Right ventricle myocardium inferior (tissue), 1 donor: ENCODE data around the gene EML6. TPM values are rescaled to one million over a fixed set of nuclear protein-coding genes. Genes with fewer than 3 reads are reported as not detected.

ENCODE experiments used
- ATAC-seq: fragments of 200-7000 bp; cut with Tn5 transposase; one replicate; pipeline ENCODE4 v1.9.1; 2020; ENCODE audit warnings: mild to moderate bottlenecking, moderate library complexity
- DNase-seq: peaks from one replicate; pipeline ENCODE4 v3.0.0; 2021; ENCODE audit errors: missing footprints
- intact Hi-C: fragments of 100-400 bp; cut with DNase I; formaldehyde crosslinking; loops from one replicate; pipeline ENCODE4 v1.11.0; 2022
- total RNA-seq: library from RNA; stranded (reverse); fragmentation: NEBNext Ultra II Directional; extraction: Animal tissue kit (Norgen Biotek cat#: 25700); gene quantifications from one replicate; pipeline ENCODE4 v1.2.1, GENCODE V29; 2021
- donor health status: DM: no; HTN: yes; CAD: no; lungs with severe emphysema.

The EML6 gene
- total RNA-seq, 1 donor from 2014 or later = 0.16 TPM

DNA sequence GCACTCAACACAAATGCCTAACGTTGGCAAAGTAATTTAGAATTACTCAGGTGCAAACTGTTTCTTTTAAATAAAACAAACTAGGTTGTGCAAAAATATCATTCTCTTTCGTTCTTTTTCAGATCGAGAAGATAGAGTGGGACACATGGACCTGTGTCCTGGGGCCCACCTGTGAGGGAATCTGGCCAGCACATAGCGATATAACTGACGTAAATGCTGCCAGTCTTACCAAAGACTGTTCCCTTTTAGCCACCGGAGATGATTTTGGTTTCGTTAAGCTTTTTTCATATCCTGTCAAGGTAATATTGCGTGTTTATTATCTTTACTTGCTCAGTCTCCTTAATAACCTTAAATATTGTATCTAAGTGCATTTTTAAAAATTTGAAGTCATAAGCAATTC, 193.2 kb downstream of the EML6 start:
- DNase-seq (no peak), ATAC-seq (no peak)
- intact Hi-C loops = no loop called here

DNA sequence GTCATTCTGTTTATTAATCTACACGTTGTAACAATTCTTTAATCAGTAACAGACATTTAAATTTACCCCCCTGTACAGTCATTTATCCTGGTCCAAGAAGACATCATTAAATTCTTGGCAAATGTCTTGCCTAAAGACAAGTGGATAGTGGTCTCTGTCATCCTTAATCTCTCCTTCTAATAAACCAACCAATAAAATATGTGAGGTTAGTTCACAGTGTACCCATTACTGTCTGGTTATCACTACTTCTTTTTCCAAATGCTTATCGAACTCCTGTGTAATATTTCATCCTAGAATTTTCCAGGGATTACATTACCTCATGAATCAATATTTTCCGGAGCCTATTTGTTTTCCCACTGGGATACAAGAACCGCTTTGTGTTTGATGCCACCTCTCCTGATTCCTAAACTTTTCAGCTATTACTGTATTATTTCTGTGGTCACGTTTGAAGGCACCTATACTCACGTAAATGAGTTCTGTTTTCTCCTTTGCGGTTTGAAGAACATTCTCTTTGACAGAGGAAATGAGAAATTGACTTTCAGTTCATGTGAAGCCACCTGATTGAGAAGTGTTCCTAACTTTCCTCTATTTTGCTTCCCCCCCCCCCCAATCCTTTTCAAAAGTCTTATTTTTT, 195.3 kb downstream of the EML6 start:
- intact Hi-C loops = no loop called here

DNA sequence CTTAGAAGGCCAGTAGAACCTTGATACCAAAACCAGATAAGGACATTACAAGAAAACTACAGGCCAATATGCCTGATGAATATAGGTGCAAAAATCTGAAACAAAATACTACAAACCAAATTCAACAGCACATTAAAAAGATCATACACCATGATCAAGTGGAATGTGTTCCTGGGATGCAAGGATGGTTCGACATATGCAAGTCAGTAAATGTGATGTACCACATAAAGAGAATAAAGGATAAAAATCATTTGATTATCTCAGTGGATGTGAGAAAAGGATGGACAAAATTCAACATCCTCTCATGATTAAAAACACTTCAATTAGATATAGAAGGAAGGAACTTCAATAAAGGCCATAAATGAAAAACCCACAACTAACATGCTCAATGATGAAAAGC, 197.2 kb downstream of the EML6 start:
- DNase-seq (no peak), ATAC-seq (no peak)
- intact Hi-C loops = no loop called here

More for the DNA sequence above, 195.3 kb downstream of the EML6 start:
- no peak for ATAC-seq
- DNase-seq = no peak

DNA sequence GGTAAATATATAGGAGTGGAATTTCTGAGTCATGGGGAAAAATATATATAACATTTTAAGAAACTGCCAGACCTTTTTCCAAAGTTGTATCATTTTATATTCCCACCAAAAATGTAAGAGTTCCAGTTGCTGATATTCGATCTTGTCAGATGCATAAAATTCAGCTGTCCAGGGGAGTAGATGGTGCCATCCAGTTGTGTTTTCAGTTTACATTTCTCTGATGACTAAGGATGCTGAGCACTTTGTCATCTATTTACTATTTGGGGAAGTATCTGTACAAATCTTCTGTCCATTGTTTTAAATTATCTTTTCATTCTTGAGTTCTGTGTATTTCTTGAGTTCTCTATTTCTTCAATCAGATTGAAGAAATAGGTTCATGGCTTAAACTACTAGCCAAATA, 200.7 kb downstream of the EML6 start:
- DNase-seq = no peak
- ATAC-seq = no peak
- intact Hi-C loops = no loop called here

DNA sequence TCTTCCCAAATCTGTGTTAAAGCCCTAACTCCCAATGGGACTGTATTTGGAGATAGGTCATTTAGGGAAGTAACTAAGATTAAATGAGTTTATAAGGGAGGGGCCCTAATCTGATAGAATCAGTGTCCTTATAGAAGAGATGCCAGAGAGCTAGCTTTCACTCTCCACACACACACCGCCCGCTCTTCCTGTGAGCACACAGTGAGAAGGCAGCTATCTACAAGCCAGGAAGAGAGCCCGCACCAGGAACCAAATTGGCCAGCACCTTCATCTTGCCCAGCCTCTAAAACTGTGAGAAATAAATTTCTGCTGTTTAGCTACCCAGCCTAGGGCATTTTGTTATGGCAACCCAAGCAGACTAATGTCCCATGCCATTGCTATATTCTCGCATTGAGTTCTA, 201.6 kb downstream of the EML6 start:
- intact Hi-C loops = no loop called here
- ATAC-seq (no peak), DNase-seq (no peak)

DNA sequence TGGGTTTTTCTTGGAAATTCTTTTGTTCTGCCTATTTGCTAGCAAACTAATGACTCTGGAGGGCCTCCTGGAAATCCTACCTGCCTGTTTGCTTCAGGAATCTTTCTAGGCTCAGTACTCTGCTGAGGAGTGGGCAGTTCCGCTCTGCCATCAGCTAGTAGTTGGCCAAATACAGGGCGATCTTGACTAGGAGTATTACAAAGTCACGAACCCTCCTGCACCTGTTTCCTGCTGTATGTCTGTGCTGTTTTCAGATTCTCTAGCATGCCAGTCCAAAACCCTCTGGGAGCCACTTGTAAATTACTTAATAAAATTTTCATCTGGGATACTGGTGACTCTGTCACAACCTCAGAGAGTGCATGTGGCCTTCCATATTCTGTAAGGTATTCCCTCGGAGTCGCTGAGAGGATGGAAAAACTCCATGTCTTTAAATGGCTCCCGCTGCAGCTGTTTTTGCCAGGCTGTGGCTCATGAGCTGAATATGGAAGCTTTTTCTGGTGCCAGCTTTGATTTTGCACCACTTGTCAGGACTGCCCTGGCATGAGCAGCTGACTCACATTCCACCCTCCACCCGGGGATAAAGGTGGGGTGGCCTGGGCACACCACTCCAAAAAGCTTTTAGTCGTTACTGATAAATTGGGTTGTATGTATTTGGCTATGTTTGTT, 203.8 kb downstream of the EML6 start:
- DNase-seq (no peak), ATAC-seq (no peak)
- intact Hi-C loops = no loop called here

DNA sequence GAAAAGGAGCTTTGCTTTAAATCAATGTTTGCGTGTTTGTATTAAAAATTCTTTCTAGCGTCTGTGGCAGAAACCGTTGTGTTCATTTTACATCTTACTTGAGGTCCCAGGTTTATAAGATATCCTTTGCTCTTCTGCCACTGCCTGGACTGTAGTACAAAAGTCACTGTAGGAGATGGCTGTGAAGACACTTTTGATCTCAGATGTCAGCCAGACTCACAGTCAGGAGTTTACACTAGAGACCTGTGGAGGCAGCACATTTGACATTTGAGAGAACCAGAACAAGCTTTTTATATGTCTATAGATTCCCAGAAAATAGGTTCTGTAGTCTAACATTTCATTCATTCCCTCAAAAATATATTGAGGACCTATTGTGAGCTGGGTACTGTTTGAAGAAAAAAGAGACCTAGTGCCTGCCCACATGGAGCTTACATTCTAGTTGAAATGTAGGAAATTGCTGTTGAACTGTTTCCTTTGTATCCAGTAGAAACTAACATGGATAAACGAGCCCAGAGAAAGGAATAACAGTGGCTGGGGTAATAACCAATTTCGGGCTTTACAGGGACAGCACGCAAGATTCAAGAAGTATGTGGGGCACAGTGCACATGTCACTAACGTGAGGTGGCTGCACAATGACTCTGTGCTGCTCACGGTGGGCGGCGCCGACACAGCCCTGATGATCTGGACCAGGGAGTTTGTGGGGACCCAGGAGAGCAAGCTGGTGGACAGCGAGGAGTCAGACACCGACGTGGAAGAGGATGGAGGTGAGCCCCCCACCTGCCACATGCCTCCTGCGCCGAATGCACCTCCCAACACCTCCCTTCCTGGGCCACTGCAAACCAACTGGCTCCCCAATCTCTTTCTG, 204.5 kb downstream of the EML6 start:
- ATAC-seq = no peak
- no peak for DNase-seq
- intact Hi-C loops = no loop called here

DNA sequence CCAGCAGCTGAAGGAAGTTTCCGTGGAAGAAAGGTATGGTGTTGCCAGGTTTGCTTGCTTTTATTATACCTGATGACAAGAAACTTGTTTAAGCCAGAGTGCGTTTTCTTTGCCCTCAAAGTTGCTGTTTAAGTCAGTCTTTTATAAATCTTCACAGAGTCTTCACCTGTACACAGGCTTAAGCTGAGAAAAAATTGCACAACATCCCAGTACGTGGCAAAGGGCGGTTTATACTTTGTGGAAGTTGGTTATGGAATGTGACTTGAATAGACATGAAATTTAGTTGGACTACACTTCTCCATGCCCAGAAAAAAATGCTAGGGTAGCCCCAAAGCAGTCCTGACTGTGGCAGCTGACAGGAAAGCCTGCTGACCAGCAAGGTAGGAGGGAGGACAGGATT, 205.3 kb downstream of the EML6 start:
- intact Hi-C loops = no loop called here
- no peak for ATAC-seq
- DNase-seq = no peak

DNA sequence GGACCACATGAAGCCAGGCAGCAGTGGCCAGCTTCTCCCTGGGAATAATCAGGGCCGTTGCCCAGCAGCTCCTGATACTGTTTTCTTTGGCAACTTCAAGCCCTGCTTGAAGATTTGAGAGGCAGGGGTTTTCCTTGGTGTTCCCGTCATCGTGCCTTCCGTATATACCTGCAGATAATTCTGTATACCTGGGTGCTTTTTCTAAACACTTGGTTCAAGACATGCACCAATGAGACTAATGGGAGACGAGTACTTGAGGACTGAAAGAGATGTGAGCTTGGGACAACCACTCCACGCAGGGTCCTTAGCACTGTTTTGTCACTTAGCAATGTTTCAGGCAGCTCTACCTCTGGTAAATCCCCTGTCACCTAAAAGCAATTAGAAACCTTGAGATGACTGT, 208.0 kb downstream of the EML6 start:
- intact Hi-C loops = no loop called here
- ATAC-seq (no peak), DNase-seq (no peak)

DNA sequence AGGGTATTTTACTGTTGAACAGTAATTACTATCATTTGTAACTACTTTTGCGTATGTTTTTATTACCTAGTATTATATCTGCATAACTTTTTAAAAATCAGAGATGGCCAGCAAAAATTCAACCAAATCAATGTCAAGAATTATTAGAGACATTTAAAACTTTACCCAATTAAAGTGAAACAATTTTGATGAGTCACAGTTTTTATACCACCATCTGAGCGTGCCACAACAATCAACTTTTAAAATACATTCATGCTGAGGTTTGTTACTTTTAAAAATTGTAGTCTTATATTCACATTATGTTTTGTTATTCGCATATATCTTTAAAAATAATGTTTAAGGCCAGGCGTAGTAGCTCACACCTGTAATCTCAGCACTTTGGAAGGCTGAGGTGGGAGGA, 211.9 kb downstream of the EML6 start:
- ATAC-seq = no peak
- intact Hi-C loops = no loop called here
- DNase-seq = no peak

DNA sequence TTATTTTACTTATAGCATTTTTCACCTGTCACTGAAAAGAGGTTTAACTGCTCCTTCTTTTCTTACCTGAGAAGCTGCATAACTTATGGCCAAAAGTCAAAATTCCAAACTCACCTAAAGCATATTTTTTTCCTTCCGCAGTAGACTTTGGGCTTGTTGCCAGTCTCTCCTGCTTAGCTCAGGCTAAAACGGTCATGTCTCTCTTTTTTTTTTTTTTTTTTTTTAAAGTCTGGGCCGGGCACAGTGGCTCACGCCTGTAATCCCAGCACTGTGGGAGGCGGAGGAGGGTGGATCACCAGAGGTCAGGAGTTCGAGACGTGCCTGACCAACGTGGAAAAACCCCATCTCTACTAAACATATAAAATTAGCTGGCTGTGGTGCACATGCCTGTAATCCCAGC, 213.3 kb downstream of the EML6 start:
- no peak for DNase-seq
- no peak for ATAC-seq
- intact Hi-C loops = no loop called here

DNA sequence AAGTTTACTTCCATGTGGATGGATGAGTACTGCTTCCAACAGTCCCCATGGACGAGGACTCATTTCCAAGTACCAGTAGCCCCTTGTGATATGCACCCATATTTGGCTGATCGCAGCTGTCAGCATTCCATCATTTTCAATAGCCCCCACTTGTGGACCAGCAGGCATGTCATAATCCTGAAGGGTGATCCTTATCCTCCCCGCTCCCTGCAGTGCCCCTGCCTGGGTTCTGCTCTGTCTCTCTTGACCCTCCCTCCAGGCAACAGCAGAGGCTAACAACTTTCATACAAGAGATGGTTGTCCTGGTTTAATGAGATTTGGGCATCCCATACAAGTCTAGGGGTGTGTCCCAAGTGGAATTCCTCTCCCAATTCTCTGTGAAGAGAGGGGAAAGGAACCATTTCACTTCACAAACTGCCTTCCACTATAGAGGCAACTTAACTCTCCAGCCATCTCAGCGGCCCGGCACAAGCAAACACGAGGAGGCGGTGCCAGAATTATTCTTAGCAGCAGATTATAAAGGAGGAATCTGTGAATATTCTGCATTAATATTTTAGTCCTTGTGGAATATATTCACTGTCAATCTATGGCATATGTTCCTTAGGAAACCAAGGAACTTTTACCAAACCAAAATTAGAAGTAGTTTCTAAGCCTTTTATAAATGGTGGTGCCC, 216.1 kb downstream of the EML6 start:
- no peak for ATAC-seq
- no peak for DNase-seq
- intact Hi-C loops = no loop called here

DNA sequence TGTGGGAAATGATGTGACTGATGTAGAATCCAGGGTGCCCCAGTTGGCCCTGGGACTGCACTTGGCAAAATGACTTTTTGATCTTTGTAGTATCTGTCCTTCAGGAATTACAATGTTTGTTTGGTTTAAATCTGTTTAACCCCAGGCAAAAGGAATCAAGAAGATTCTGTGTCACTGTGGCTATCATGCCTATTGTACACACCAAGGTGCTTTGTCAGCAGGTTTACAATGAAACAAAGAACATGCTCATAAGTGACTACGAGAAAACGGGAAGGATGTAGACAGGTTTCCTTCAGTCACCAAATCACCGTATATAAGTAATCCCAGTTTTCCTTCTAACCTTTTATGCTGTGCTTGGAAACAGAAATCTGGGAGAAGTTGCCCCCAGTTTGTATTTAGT, 217.3 kb downstream of the EML6 start:
- intact Hi-C loops = no loop called here
- no peak for DNase-seq
- ATAC-seq = no peak

DNA sequence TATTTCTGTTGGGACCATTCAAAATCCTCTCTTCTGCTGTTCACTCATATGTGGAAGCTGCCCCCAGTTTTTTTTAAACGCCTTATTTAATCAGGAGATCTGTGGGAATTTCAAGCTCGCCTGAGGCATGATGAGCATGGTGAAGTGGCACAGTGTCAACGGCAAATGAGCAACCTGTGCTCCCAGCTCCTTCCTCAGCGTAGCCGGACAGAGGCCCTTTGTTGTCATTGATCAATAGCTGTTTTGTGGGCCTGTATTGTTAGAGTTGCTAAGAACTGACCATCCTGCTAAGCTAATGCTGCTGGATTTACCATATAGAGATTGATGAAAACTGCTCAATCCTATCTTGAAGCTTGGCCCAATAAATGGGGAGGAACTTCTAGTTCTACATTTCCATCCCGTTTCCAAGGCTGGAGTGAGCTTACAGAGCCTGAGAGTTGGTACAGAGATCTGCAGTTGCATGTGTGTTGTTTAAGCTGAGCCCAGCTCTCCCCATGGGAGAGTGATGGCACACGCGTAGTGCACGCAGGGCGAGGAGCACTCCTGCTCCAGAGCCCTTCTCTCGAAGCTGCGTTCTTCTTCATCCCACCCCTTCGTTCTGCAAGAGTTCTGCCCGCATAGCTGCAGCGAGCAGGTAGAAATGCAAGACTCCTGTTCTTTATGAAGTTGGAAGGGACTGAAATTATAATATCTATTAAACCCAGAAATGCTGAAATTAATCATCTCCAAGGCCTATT, 218.0 kb downstream of the EML6 start:
- intact Hi-C loops = no loop called here
- no peak for ATAC-seq

DNA sequence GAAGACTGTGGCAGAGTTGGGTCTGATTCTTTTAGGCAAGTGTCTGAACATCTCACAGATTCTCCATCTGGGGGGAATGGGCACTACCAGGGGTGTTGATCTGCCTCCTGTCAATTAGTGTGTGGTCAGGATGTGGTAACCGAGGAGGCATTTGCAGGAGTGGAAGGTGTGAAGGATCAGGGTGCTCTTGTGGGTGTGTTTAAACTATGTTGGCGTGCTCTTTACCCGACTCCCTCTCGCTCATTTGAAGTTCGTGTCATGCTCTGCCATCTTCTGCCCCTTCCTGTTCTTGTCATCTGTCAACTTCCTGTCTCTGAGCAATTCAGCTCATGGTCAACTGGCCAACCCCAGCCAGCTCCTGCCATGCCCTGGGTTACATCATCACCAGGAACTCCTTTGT, 218.9 kb downstream of the EML6 start:
- no peak for ATAC-seq
- no peak for DNase-seq
- intact Hi-C loops = no loop called here

More for the DNA sequence above, 218.0 kb downstream of the EML6 start:
- DNase-seq = no peak

DNA sequence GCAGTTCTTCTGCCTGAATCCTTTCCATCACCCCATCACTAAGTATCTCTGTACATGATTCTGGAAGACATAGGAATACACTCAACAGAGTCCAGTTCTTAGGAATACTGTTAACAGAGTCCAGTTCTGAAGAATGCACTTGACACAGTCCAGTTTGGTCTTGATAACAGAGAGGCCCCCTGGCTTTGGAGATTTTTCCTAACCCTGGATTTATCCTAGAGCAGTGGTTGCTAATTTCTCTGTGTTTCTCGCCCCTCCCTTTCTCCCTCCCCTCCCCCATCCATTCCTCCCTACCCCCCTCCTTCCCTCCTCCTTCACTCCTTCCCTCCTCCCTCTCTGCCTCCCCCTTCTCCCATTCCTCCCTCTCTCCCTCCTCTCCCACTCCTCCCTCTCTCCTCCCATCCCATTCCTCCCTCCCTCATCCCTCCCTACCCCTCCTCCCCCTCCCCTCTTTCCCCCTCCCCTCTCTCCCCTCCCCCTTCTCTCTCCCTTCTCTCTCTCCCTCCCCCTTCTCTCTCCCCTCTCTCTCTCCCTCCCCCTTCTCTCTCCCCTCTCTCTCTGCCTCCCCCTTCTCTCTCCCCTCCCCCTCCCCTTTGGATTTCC, 221.4 kb downstream of the EML6 start:
- no peak for ATAC-seq
- intact Hi-C loops = no loop called here
- no peak for DNase-seq

DNA sequence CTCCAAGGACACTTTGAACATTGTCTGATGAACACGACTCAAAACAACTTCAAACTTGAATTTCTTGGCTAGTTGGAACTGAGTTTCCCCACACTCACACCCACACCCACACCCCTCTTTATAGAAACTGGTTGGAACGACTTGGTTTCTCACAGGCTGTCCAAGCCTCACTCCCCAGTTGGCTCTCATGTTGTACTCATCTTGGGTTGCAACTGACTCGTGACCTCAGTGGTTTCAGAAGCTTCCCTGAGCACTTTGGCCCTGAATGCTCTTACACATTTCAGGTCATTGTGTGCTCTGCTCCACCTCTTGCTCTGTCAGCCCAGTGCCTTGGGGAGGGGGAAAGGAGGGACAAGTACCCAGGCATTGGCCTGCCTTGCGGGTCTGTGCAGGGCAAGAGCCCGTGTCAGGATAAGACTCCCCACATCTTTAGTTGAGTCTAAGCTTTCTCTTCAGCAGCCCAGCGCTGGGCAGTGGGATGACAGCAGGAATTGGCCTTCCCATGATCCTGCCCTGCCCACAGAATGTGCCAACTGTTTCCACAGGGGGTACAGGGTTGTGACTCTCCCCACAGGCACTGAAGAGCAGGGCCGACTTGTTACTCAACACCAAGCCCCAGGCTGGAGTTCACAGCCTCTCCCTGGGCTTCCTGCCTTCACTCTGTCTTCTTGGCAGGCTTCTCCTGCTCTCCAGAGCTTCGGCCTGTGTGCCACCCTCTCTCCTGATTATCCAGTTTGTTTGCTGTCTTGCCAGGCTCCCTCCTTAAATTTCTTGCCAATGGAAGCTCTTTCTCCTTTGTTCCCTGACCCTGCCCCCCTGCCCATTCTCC, 222.1 kb downstream of the EML6 start:
- intact Hi-C loops = no loop called here
- DNase-seq (peak; percentile 79), ATAC-seq (peak; percentile 92)
